Osteoblast (primary cell): Measurements from ENCODE around the gene RAPSN. TPM values are rescaled to one million over a fixed set of nuclear protein-coding genes. Genes with fewer than 3 reads are reported as not detected.

Experiments used
- DNase-seq: peaks from one replicate; pipeline ENCODE4 v3.0.0; 2011; ENCODE audit warnings: low spot score, mixed read lengths; ENCODE audit not compliant: insufficient read length; ENCODE audit errors: missing footprints
- H2AFZ ChIP-seq: 2 replicates; pipeline ENCODE4 v1.6.0; 2011; ENCODE audit warnings: mild to moderate bottlenecking, low read length
- H3K27ac ChIP-seq: 2 replicates; pipeline ENCODE4 v1.5.1; 2011; ENCODE audit warnings: mild to moderate bottlenecking, low read depth, low read length, moderate library complexity
- H3K27me3 ChIP-seq: 2 replicates; pipeline ENCODE4 v1.6.0; 2012; ENCODE audit warnings: mild to moderate bottlenecking, control low read depth, inconsistent platforms, low read length, moderate library complexity; ENCODE audit not compliant: insufficient read depth
- H3K36me3 ChIP-seq: 2 replicates; pipeline ENCODE4 v1.5.1; 2011; ENCODE audit warnings: mild to moderate bottlenecking, low read length, control low read depth, moderate library complexity; ENCODE audit not compliant: insufficient read depth
- H3K4me1 ChIP-seq: 2 replicates; pipeline ENCODE4 v1.5.1; 2011; ENCODE audit warnings: mild to moderate bottlenecking, low read length, control low read depth, moderate library complexity; ENCODE audit not compliant: insufficient read depth
- H3K4me2 ChIP-seq: 2 replicates; pipeline ENCODE4 v1.6.0; 2011; ENCODE audit warnings: mild to moderate bottlenecking, low read length; ENCODE audit not compliant: insufficient read depth
- H3K4me3 ChIP-seq: fragments of 200-600 bp; sonication (generic); 3 replicates; pipeline ENCODE4 v1.5.1; 2012; ENCODE audit warnings: mild to moderate bottlenecking, low read length, inconsistent platforms; ENCODE audit not compliant: insufficient read depth
- H3K79me2 ChIP-seq: 2 replicates; pipeline ENCODE4 v1.6.0; 2012; ENCODE audit warnings: mild to moderate bottlenecking, low read length, control low read depth, inconsistent platforms; ENCODE audit not compliant: insufficient read depth
- H3K9me3 ChIP-seq: 2 replicates; pipeline ENCODE4 v1.5.1; 2011; ENCODE audit warnings: low read depth, low read length, control low read depth
- H4K20me1 ChIP-seq: 2 replicates; pipeline ENCODE4 v1.6.0; 2012; ENCODE audit warnings: mild to moderate bottlenecking, low read length, control low read depth; ENCODE audit not compliant: insufficient read depth
- CTCF ChIP-seq: IDR thresholded peaks from 2 replicates; pipeline ENCODE4 v1.5.1; 2011; ENCODE audit warnings: mild to moderate bottlenecking, low read depth, low read length, moderate library complexity; ENCODE audit errors: extremely low read depth
- total RNA-seq: library from RNA; depleted of rRNA; stranded (reverse); fragments of >200 nt; gene quantifications from 2 replicates; pipeline ENCODE4 v1.2.3, GENCODE V29; 2012

Gene RAPSN
- total RNA-seq, 1 donor = 0.36 TPM

GRCh38 chr11:47394322-47395222 lies 54.4 kb downstream of the RAPSN start:
- H3K4me2 ChIP-seq = peak overlapping the region; percentile 32
- H3K27ac ChIP-seq = peak overlapping the region; percentile 85
- no peaks in the 10 kb centered on the region for H4K20me1 ChIP-seq
- H3K9me3 ChIP-seq = no peaks in the 10 kb centered on the region
- no peak for TF ChIP-seq CTCF
- no peaks in the 10 kb centered on the region for H3K79me2 ChIP-seq
- peaks cover 10% of the 10 kb centered on the region for H3K4me1 ChIP-seq
- no peaks in the 10 kb centered on the region for H3K27me3 ChIP-seq
- H2AFZ ChIP-seq = peak overlapping the region; percentile 80
- DNase-seq = peak; percentile 96
- no peaks in the 10 kb centered on the region for H3K36me3 ChIP-seq
- H3K4me3 ChIP-seq = no peak overlapping the region

GRCh38 chr11:47394050-47394321 lies 55.0 kb downstream of the RAPSN start:
- no peak overlapping the region for H3K4me2 ChIP-seq
- H4K20me1 ChIP-seq = no peaks in the 10 kb centered on the region
- peak; percentile 72 for DNase-seq
- H3K9me3 ChIP-seq = no peaks in the 10 kb centered on the region
- H3K4me3 ChIP-seq = no peak overlapping the region
- H2AFZ ChIP-seq = peak overlapping the region; percentile 88
- H3K27me3 ChIP-seq = no peaks in the 10 kb centered on the region
- H3K4me1 ChIP-seq = peaks cover 9% of the 10 kb centered on the region
- H3K27ac ChIP-seq = peak overlapping the region; percentile 85
- H3K36me3 ChIP-seq = no peaks in the 10 kb centered on the region
- TF ChIP-seq CTCF = no peak
- no peaks in the 10 kb centered on the region for H3K79me2 ChIP-seq

- H3K36me3 ChIP-seq = no peaks in the 10 kb centered on the region
- H3K27ac ChIP-seq = peak overlapping the region; percentile 85
- TF ChIP-seq CTCF = no peak
- DNase-seq = peak; percentile 97
- no peak overlapping the region for H3K4me3 ChIP-seq
- H4K20me1 ChIP-seq = no peaks in the 10 kb centered on the region
- H2AFZ ChIP-seq = peak overlapping the region; percentile 88
- no peaks in the 10 kb centered on the region for H3K79me2 ChIP-seq
- H3K9me3 ChIP-seq = no peaks in the 10 kb centered on the region
- no peaks in the 10 kb centered on the region for H3K27me3 ChIP-seq
- H3K4me2 ChIP-seq = no peak overlapping the region
- H3K4me1 ChIP-seq = peaks cover 9% of the 10 kb centered on the region
Observed at GRCh38 chr11:47393163-47394049, 55.5 kb downstream of the RAPSN start.

- H3K27me3 ChIP-seq = no peaks in the 10 kb centered on the region
- no peak overlapping the region for H3K27ac ChIP-seq
- peaks cover 9% of the 10 kb centered on the region for H3K4me1 ChIP-seq
- no peak overlapping the region for H3K4me2 ChIP-seq
- TF ChIP-seq CTCF = no peak
- no peaks in the 10 kb centered on the region for H3K9me3 ChIP-seq
- H3K4me3 ChIP-seq = no peak overlapping the region
- H3K36me3 ChIP-seq = no peaks in the 10 kb centered on the region
- H3K79me2 ChIP-seq = no peaks in the 10 kb centered on the region
- no peaks in the 10 kb centered on the region for H4K20me1 ChIP-seq
- no peak overlapping the region for H2AFZ ChIP-seq
- peak; percentile 69 for DNase-seq
Observed at GRCh38 chr11:47392546-47393162, 56.3 kb downstream of the RAPSN start.
